Neural cell (in vitro differentiated cells): ENCODE results near the gene S100A12. TPM values are rescaled to one million over a fixed set of nuclear protein-coding genes. Genes with fewer than 3 reads are reported as not detected.

ENCODE experiments used
- H2AFZ ChIP-seq: fragments of 200-600, 300-800 bp; sonication (generic), shearing (Covaris generic); 2 replicates; pipeline ENCODE4 v1.6.0; 2014; ENCODE audit warnings: low read depth, mild to moderate bottlenecking, antibody characterized with exemption, low read length, moderate library complexity
- H3F3A ChIP-seq: fragments of 200-600 bp; shearing (Covaris generic); 2 replicates; pipeline ENCODE4 v1.6.1; 2016; ENCODE audit warnings: mild to moderate bottlenecking, moderate library complexity, mixed read lengths, antibody characterized with exemption, low read length; ENCODE audit not compliant: insufficient read depth, poor library complexity, severe bottlenecking
- H3K27ac ChIP-seq: fragments of 200-600, 300-800 bp; sonication (generic), shearing (Covaris generic); 2 replicates; pipeline ENCODE4 v1.5.1; 2014; ENCODE audit warnings: mild to moderate bottlenecking, low read length, moderate library complexity
- H3K27me3 ChIP-seq: fragments of 300-800, 200-600 bp; sonication (generic), shearing (Covaris generic); 2 replicates; pipeline ENCODE4 v1.6.0; 2014; ENCODE audit warnings: mild to moderate bottlenecking, low read depth, low read length, moderate library complexity; ENCODE audit not compliant: insufficient read depth
- H3K36me3 ChIP-seq: fragments of 300-800, 200-600 bp; sonication (generic), shearing (Covaris generic); 2 replicates; pipeline ENCODE4 v1.5.1; 2014; ENCODE audit warnings: mild to moderate bottlenecking, antibody characterized with exemption, low read length, moderate library complexity; ENCODE audit not compliant: insufficient read depth
- H3K4me2 ChIP-seq: fragments of 300-800, 200-600 bp; sonication (generic), shearing (Covaris generic); 2 replicates; pipeline ENCODE4 v1.6.0; 2014; ENCODE audit warnings: mild to moderate bottlenecking, low read length
- H3K4me3 ChIP-seq: fragments of 300-800, 200-600 bp; sonication (generic), shearing (Covaris generic); 2 replicates; pipeline ENCODE4 v1.5.1; 2014; ENCODE audit warnings: mild to moderate bottlenecking, low read length, moderate library complexity
- H3K79me2 ChIP-seq: fragments of 200-600 bp; shearing (Covaris generic); replicated peaks from 2 replicates; pipeline ENCODE4 v1.6.0; 2014; ENCODE audit warnings: mild to moderate bottlenecking, low read length, moderate library complexity; ENCODE audit not compliant: insufficient read depth
- H3K9ac ChIP-seq: fragments of 300-800, 200-600 bp; sonication (generic), shearing (Covaris generic); 2 replicates; pipeline ENCODE4 v1.6.1; 2016; ENCODE audit warnings: mild to moderate bottlenecking, low read length, mixed read lengths
- H3K9me2 ChIP-seq: fragments of 200-600 bp; shearing (Covaris generic); 2 replicates; pipeline ENCODE4 v1.6.1; 2016; ENCODE audit warnings: mild to moderate bottlenecking, low read length, mixed read lengths; ENCODE audit not compliant: insufficient read depth
- H3K9me3 ChIP-seq: fragments of 200-600, 300-800 bp; sonication (generic), shearing (Covaris generic); 2 replicates; pipeline ENCODE4 v1.6.1; 2016; ENCODE audit warnings: mild to moderate bottlenecking, mixed run types, low read length, moderate library complexity, mixed read lengths
- H4K20me1 ChIP-seq: fragments of 200-600 bp; shearing (Covaris generic); 2 replicates; pipeline ENCODE4 v1.6.1; 2016; ENCODE audit warnings: mild to moderate bottlenecking, mixed run types; ENCODE audit not compliant: insufficient read depth
- CTCF ChIP-seq: fragments of 450-650 bp; IDR thresholded peaks from 2 replicates; pipeline ENCODE4 v1.5.1; 2014; ENCODE audit warnings: antibody characterized with exemption, mild to moderate bottlenecking, moderate library complexity; ENCODE audit not compliant: poor library complexity, severe bottlenecking
- EP300 ChIP-seq: fragments of 450-650 bp; conservative IDR thresholded peaks from 2 replicates; pipeline ENCODE4 v1.6.1; 2014; ENCODE audit warnings: antibody characterized with exemption, mild to moderate bottlenecking, moderate library complexity; ENCODE audit not compliant: poor library complexity, severe bottlenecking
- EZH2 ChIP-seq: fragments of 200-600, 300-800 bp; shearing (Covaris generic), sonication (generic); IDR thresholded peaks from 2 replicates; pipeline ENCODE4 v1.6.1; 2014; ENCODE audit warnings: antibody characterized with exemption, low read length, borderline replicate concordance, mild to moderate bottlenecking; ENCODE audit not compliant: insufficient read depth, poor library complexity, severe bottlenecking
- MXI1 ChIP-seq: fragments of 450-650 bp; conservative IDR thresholded peaks from 2 replicates; pipeline ENCODE4 v1.6.1; 2014; ENCODE audit warnings: antibody characterized with exemption, mild to moderate bottlenecking; ENCODE audit not compliant: poor library complexity, severe bottlenecking
- POLR2AphosphoS5 ChIP-seq: IDR thresholded peaks from 2 replicates; pipeline ENCODE4 v1.6.1; 2012
- RAD21 ChIP-seq: fragments of 450-650 bp; conservative IDR thresholded peaks from 2 replicates; pipeline ENCODE4 v1.6.1; 2014; ENCODE audit warnings: antibody characterized with exemption, mild to moderate bottlenecking, moderate library complexity
- REST ChIP-seq: IDR thresholded peaks from 2 replicates; pipeline ENCODE4 v1.6.1; 2012; ENCODE audit warnings: borderline replicate concordance
- SMC3 ChIP-seq: fragments of 450-650 bp; conservative IDR thresholded peaks from 2 replicates; pipeline ENCODE4 v1.6.1; 2014; ENCODE audit warnings: antibody characterized with exemption, mild to moderate bottlenecking, moderate library complexity; ENCODE audit not compliant: poor library complexity
- TAF1 ChIP-seq: IDR thresholded peaks from 2 replicates; pipeline ENCODE4 v1.6.1; 2012; ENCODE audit warnings: low read depth
- polyA plus RNA-seq: library from polyadenylated mRNA; depleted of rRNA; stranded (reverse); fragments of >200 nt; gene quantifications from 2 replicates; pipeline ENCODE4 v1.2.3, GENCODE V29; 2014

The S100A12 gene
- polyA plus RNA-seq, 1 donor from 2014 or later = not detected

GRCh38 chr1:153363641-153364040, 11.8 kb downstream of the S100A12 start:
- no peak for TF ChIP-seq SMC3
- no peak for TF ChIP-seq RAD21
- no peak for TF ChIP-seq EP300
- TF ChIP-seq TAF1 = no peak
- no peak for TF ChIP-seq POLR2AphosphoS5
- TF ChIP-seq EZH2 = no peak
- TF ChIP-seq MXI1 = no peak
- TF ChIP-seq CTCF = no peak
- no peak for TF ChIP-seq REST
- Histone ChIP-seq H3K9me2 (no peaks in the 10 kb centered on the region), H3K27ac (no peak overlapping the region), H3K36me3 (no peaks in the 10 kb centered on the region), H3K27me3 (no peaks in the 10 kb centered on the region), H3K9me3 (no peaks in the 10 kb centered on the region), H3F3A (no peaks in the 10 kb centered on the region), H3K79me2 (no peaks in the 10 kb centered on the region), H3K9ac (no peak overlapping the region), H2AFZ (no peak overlapping the region), H3K4me3 (no peak overlapping the region), H4K20me1 (no peaks in the 10 kb centered on the region), H3K4me2 (no peak overlapping the region)

GRCh38 chr1:153362187-153362775, 13.1 kb downstream of the S100A12 start:
- no peak overlapping the region for H3K4me2 ChIP-seq
- H3K79me2 ChIP-seq = no peaks in the 10 kb centered on the region
- H3K9ac ChIP-seq = no peak overlapping the region
- no peak overlapping the region for H2AFZ ChIP-seq
- no peak for TF ChIP-seq POLR2AphosphoS5
- no peaks in the 10 kb centered on the region for H4K20me1 ChIP-seq
- H3K9me2 ChIP-seq = no peaks in the 10 kb centered on the region
- H3K27me3 ChIP-seq = no peaks in the 10 kb centered on the region
- H3K27ac ChIP-seq = no peak overlapping the region
- no peaks in the 10 kb centered on the region for H3K9me3 ChIP-seq
- no peak overlapping the region for H3K4me3 ChIP-seq
- H3K36me3 ChIP-seq = no peaks in the 10 kb centered on the region
- no peaks in the 10 kb centered on the region for H3F3A ChIP-seq
